Astrocyte (in vitro differentiated cells and primary cell): ENCODE results near the gene TRIM44.

Source experiments
- EZH2 ChIP-seq: IDR thresholded peaks from 2 replicates; pipeline ENCODE4 v1.6.1; 2012; ENCODE audit warnings: mild to moderate bottlenecking, low read length, inconsistent platforms; ENCODE audit not compliant: insufficient read depth
- TF ChIP-seq, protein P1 (sequence below): IDR thresholded peaks from 2 replicates; pipeline ENCODE4 v1.5.1; 2011; ENCODE audit warnings: low read depth, mild to moderate bottlenecking, inconsistent platforms, low read length, moderate library complexity; ENCODE audit not compliant: insufficient read depth

GRCh38 chr11:35664977-35665441 is 2.4 kb downstream of the TRIM44 start:
- TF ChIP-seq, protein P1, sequence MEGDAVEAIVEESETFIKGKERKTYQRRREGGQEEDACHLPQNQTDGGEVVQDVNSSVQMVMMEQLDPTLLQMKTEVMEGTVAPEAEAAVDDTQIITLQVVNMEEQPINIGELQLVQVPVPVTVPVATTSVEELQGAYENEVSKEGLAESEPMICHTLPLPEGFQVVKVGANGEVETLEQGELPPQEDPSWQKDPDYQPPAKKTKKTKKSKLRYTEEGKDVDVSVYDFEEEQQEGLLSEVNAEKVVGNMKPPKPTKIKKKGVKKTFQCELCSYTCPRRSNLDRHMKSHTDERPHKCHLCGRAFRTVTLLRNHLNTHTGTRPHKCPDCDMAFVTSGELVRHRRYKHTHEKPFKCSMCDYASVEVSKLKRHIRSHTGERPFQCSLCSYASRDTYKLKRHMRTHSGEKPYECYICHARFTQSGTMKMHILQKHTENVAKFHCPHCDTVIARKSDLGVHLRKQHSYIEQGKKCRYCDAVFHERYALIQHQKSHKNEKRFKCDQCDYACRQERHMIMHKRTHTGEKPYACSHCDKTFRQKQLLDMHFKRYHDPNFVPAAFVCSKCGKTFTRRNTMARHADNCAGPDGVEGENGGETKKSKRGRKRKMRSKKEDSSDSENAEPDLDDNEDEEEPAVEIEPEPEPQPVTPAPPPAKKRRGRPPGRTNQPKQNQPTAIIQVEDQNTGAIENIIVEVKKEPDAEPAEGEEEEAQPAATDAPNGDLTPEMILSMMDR, result no peak
- TF ChIP-seq EZH2, result no peak
